ENCODE results near the gene GFRA1. TPM values are rescaled to one million over a fixed set of nuclear protein-coding genes. Genes with fewer than 3 reads are reported as not detected.

GFRA1 gene
- total RNA-seq, 2 experiments from 2014 or later = not detected

DNA sequence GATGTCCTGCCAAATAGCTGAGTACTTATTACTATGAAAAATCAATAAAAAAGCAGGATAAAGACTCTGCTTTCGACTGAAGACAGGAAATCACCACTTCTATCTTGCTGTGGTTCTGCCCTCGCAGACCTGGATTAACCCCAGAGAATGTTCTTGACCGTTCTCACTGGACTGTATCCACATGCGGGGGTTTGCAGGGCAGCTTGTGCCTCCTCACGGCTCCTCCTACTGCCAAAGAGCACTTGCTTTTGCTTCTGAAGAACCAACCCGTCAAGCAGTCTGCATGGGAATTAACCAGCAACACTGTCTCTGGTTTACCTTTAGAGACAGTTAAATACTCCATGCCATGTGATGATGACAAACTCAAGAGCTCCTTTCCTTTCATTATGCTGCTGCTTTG is 184.0 kb downstream of the GFRA1 start:
- no peak overlapping the region for H3K4me2 ChIP-seq (ENCODE audit: low read length)
- TF ChIP-seq, protein P1, sequence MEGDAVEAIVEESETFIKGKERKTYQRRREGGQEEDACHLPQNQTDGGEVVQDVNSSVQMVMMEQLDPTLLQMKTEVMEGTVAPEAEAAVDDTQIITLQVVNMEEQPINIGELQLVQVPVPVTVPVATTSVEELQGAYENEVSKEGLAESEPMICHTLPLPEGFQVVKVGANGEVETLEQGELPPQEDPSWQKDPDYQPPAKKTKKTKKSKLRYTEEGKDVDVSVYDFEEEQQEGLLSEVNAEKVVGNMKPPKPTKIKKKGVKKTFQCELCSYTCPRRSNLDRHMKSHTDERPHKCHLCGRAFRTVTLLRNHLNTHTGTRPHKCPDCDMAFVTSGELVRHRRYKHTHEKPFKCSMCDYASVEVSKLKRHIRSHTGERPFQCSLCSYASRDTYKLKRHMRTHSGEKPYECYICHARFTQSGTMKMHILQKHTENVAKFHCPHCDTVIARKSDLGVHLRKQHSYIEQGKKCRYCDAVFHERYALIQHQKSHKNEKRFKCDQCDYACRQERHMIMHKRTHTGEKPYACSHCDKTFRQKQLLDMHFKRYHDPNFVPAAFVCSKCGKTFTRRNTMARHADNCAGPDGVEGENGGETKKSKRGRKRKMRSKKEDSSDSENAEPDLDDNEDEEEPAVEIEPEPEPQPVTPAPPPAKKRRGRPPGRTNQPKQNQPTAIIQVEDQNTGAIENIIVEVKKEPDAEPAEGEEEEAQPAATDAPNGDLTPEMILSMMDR (conservative IDR thresholded peaks at IDR 0.05; ENCODE audit: low read length) = no peak
- TF ChIP-seq EZH2phosphoT487 (IDR thresholded peaks at IDR 0.05; ENCODE audit: borderline replicate concordance, low read depth, low read length) = no peak
- POLR2A ChIA-PET = no interaction called here
- no TSS peak for BruUV-seq (replicated peaks)
- no peaks in the 10 kb centered on the region for H3K36me3 ChIP-seq (ENCODE audit: insufficient read depth, low read length)
- no peak overlapping the region for H3K4me3 ChIP-seq (ENCODE audit: low read depth, low read length, poor library complexity, severe bottlenecking)
- H3K4me1 ChIP-seq (ENCODE audit: insufficient read depth, low read length, poor library complexity, severe bottlenecking) = no peaks in the 10 kb centered on the region
- no peaks in the 10 kb centered on the region for H3K9me3 ChIP-seq (ENCODE audit: low read length)
- no peak for DNase-seq (ENCODE audit: low spot score)
- H4K20me1 ChIP-seq (ENCODE audit: insufficient read depth, low read length) = no peaks in the 10 kb centered on the region
- no peaks in the 10 kb centered on the region for H3K9me2 ChIP-seq (ENCODE audit: insufficient read depth, low read length)
- H3K79me2 ChIP-seq (ENCODE audit: insufficient read depth, low read depth, low read length) = no peaks in the 10 kb centered on the region
- no peak overlapping the region for H3K27ac ChIP-seq (ENCODE audit: low read depth, low read length, poor library complexity, severe bottlenecking)
- intact Hi-C loops (cut with micrococcal nuclease; ENCODE audit: unreplicated experiment) = no loop called here
- CTCF ChIA-PET (ENCODE audit: unreplicated experiment) = no interaction called here
- H2AFZ ChIP-seq (ENCODE audit: low read length) = no peak overlapping the region

DNA sequence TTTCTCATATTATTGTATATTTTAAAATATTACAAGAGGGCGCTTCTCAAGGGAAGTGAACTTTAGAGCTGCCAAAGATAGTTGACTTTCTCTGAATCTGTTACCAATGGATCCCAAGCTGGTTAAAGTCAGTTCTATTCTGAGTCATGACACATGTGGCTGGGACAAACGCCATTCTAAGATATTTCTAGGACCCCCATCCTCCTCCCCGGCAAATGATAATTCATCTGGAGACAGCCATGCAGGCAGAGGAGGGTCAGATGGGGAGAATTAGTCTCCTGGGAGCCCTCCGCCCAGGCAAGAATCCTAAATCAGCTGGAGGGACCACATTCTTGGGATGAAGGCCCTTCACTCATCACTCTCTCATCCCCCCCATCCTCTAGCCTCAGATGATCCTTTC is 187.7 kb downstream of the GFRA1 start:
- no peak for DNase-seq (ENCODE audit: low spot score)
- no TSS peak for BruUV-seq (replicated peaks)

GRCh38 chr10:116084161-116084560 is 188.8 kb downstream of the GFRA1 start:
- no peaks in the 10 kb centered on the region for H3K9me3 ChIP-seq (ENCODE audit: low read length)
- no peak overlapping the region for H3K4me3 ChIP-seq (ENCODE audit: low read depth, low read length, poor library complexity, severe bottlenecking)
- BruUV-seq (replicated peaks) = no TSS peak
- TF ChIP-seq, protein P1 (conservative IDR thresholded peaks at IDR 0.05; ENCODE audit: low read length) = no peak
- no peak for TF ChIP-seq EZH2phosphoT487 (IDR thresholded peaks at IDR 0.05; ENCODE audit: borderline replicate concordance, low read depth, low read length)
- H4K20me1 ChIP-seq (ENCODE audit: insufficient read depth, low read length) = no peaks in the 10 kb centered on the region
- no peak for DNase-seq (ENCODE audit: low spot score)
- H2AFZ ChIP-seq (ENCODE audit: low read length) = no peak overlapping the region
- POLR2A ChIA-PET = no interaction called here
- no peaks in the 10 kb centered on the region for H3K9me2 ChIP-seq (ENCODE audit: insufficient read depth, low read length)
- CTCF ChIA-PET (ENCODE audit: unreplicated experiment) = no interaction called here
- intact Hi-C loops (cut with micrococcal nuclease; ENCODE audit: unreplicated experiment) = no loop called here
- no peaks in the 10 kb centered on the region for H3K79me2 ChIP-seq (ENCODE audit: insufficient read depth, low read depth, low read length)
- no peak overlapping the region for H3K4me2 ChIP-seq (ENCODE audit: low read length)
- H3K4me1 ChIP-seq (ENCODE audit: insufficient read depth, low read length, poor library complexity, severe bottlenecking) = no peaks in the 10 kb centered on the region
- no peak overlapping the region for H3K27ac ChIP-seq (ENCODE audit: low read depth, low read length, poor library complexity, severe bottlenecking)
- H3K36me3 ChIP-seq (ENCODE audit: insufficient read depth, low read length) = no peaks in the 10 kb centered on the region

More for the DNA sequence above, 187.7 kb downstream of the GFRA1 start:
- POLR2A ChIA-PET = no interaction called here
- Histone ChIP-seq H2AFZ (ENCODE audit: low read length) (no peak overlapping the region), H3K9me2 (ENCODE audit: insufficient read depth, low read length) (no peaks in the 10 kb centered on the region), H3K27ac (ENCODE audit: low read depth, low read length, poor library complexity, severe bottlenecking) (no peak overlapping the region), H3K4me3 (ENCODE audit: low read depth, low read length, poor library complexity, severe bottlenecking) (no peak overlapping the region), H3K79me2 (ENCODE audit: insufficient read depth, low read depth, low read length) (no peaks in the 10 kb centered on the region), H3K4me2 (ENCODE audit: low read length) (no peak overlapping the region), H3K36me3 (ENCODE audit: insufficient read depth, low read length) (no peaks in the 10 kb centered on the region), H4K20me1 (ENCODE audit: insufficient read depth, low read length) (no peaks in the 10 kb centered on the region), H3K4me1 (ENCODE audit: insufficient read depth, low read length, poor library complexity, severe bottlenecking) (no peaks in the 10 kb centered on the region), H3K9me3 (ENCODE audit: low read length) (no peaks in the 10 kb centered on the region)
- TF ChIP-seq, protein P1 (conservative IDR thresholded peaks at IDR 0.05; ENCODE audit: low read length) = no peak
- TF ChIP-seq EZH2phosphoT487 (IDR thresholded peaks at IDR 0.05; ENCODE audit: borderline replicate concordance, low read depth, low read length) = no peak
- CTCF ChIA-PET (ENCODE audit: unreplicated experiment) = no interaction called here
- intact Hi-C loops (cut with micrococcal nuclease; ENCODE audit: unreplicated experiment) = no loop called here
